DND-41 (cell line): ENCODE results near the gene FLNB.

Experiments used
- ATAC-seq: fragments of 200-7000 bp; cut with Tn5 transposase; 3 replicates; pipeline ENCODE4 v1.9.1; 2021; ENCODE audit warnings: low read depth; ENCODE audit not compliant: insufficient read depth
- DNase-seq: peaks from one replicate; pipeline ENCODE4 v3.0.0-alpha.2; 2020
- H2AFZ ChIP-seq: 2 replicates; pipeline ENCODE4 v1.6.0; 2012; ENCODE audit warnings: low read depth, low read length
- H3K27ac ChIP-seq: 2 replicates; pipeline ENCODE4 v1.5.1; 2012; ENCODE audit warnings: low read length, inconsistent platforms
- H3K27me3 ChIP-seq: fragments of 200-600 bp; sonication (generic); 2 replicates; pipeline ENCODE4 v1.6.0; 2012; ENCODE audit warnings: low read length, mild to moderate bottlenecking, inconsistent platforms; ENCODE audit not compliant: insufficient read depth, poor library complexity
- H3K36me3 ChIP-seq: 2 replicates; pipeline ENCODE4 v1.5.1; 2012; ENCODE audit warnings: low read length, inconsistent platforms; ENCODE audit not compliant: insufficient read depth
- H3K4me1 ChIP-seq: 2 replicates; pipeline ENCODE4 v1.5.1; 2012; ENCODE audit warnings: mild to moderate bottlenecking, low read length; ENCODE audit not compliant: insufficient read depth
- H3K4me2 ChIP-seq: 2 replicates; pipeline ENCODE4 v1.6.0; 2012; ENCODE audit warnings: mild to moderate bottlenecking, moderate library complexity, low read length, inconsistent platforms; ENCODE audit not compliant: insufficient read depth
- H3K4me3 ChIP-seq, 2 experiments: fragments of 200-600 bp in 1 of 2; shearing (Covaris generic) in 1 of 2; 2 replicates each; pipeline ENCODE4 v1.5.1; 2012 to 2016; ENCODE audit warnings: inconsistent platforms in 2 of 2, low read length in 2 of 2, mild to moderate bottlenecking in 2 of 2, low read depth in 1 of 2, moderate library complexity in 1 of 2
- H3K79me2 ChIP-seq: 2 replicates; pipeline ENCODE4 v1.6.0; 2012; ENCODE audit warnings: low read length, inconsistent platforms; ENCODE audit not compliant: insufficient read depth
- H3K9ac ChIP-seq: 2 replicates; pipeline ENCODE4 v1.6.0; 2012; ENCODE audit warnings: low read depth, mild to moderate bottlenecking, inconsistent platforms, low read length, moderate library complexity
- H3K9me3 ChIP-seq: 2 replicates; pipeline ENCODE4 v1.5.1; 2012; ENCODE audit warnings: low read length, moderate library complexity, mild to moderate bottlenecking, inconsistent platforms; ENCODE audit not compliant: insufficient read depth, severe bottlenecking
- H4K20me1 ChIP-seq: 2 replicates; pipeline ENCODE4 v1.6.0; 2012; ENCODE audit warnings: low read length; ENCODE audit not compliant: insufficient read depth
- EZH2 ChIP-seq: IDR thresholded peaks from 3 replicates; pipeline ENCODE4 v1.6.1; 2012; ENCODE audit warnings: borderline replicate concordance, low read depth, mild to moderate bottlenecking, moderate library complexity, low read length, inconsistent platforms; ENCODE audit not compliant: severe bottlenecking
- TF ChIP-seq, protein P1 (sequence below): IDR thresholded peaks from 2 replicates; pipeline ENCODE4 v1.5.1; 2012; ENCODE audit warnings: borderline replicate concordance, low read length, moderate library complexity, mild to moderate bottlenecking; ENCODE audit not compliant: poor library complexity, severe bottlenecking; ENCODE audit errors: extremely low read depth

FLNB gene

DNA sequence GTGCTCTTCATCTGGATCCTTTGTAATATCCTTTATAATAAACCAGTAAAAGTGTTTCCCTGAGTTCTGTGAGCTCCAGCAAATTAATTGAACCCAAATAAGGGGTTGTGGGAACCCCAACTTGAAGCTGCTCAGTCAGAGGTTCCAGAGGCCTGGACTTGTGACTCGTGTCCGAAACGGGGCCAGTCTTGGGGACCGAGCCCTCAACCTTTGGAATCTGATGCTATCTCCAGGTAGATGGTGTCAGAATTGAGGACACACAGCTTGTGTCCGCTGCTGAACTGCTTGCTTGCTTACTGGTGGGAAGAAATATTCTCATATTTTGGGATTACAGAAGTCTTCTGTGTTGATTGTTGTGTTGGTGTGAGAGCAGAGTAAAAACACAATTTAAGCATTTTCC, 39.7 kb upstream of the FLNB start:
- Histone ChIP-seq H4K20me1 (no peaks in the 10 kb centered on the region), H3K27me3 (no peaks in the 10 kb centered on the region), H3K36me3 (no peaks in the 10 kb centered on the region), H3K4me1 (peaks cover 14% of the 10 kb centered on the region), H2AFZ (no peak overlapping the region), H3K9ac (no peak overlapping the region), H3K4me3 (no peak overlapping the region), H3K9me3 (no peaks in the 10 kb centered on the region), H3K27ac (no peak overlapping the region), H3K4me2 (no peak overlapping the region), H3K79me2 (no peaks in the 10 kb centered on the region)
- ATAC-seq (no peak), DNase-seq (no peak)
- TF ChIP-seq EZH2 = no peak
- TF ChIP-seq, protein P1, sequence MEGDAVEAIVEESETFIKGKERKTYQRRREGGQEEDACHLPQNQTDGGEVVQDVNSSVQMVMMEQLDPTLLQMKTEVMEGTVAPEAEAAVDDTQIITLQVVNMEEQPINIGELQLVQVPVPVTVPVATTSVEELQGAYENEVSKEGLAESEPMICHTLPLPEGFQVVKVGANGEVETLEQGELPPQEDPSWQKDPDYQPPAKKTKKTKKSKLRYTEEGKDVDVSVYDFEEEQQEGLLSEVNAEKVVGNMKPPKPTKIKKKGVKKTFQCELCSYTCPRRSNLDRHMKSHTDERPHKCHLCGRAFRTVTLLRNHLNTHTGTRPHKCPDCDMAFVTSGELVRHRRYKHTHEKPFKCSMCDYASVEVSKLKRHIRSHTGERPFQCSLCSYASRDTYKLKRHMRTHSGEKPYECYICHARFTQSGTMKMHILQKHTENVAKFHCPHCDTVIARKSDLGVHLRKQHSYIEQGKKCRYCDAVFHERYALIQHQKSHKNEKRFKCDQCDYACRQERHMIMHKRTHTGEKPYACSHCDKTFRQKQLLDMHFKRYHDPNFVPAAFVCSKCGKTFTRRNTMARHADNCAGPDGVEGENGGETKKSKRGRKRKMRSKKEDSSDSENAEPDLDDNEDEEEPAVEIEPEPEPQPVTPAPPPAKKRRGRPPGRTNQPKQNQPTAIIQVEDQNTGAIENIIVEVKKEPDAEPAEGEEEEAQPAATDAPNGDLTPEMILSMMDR = no peak

DNA sequence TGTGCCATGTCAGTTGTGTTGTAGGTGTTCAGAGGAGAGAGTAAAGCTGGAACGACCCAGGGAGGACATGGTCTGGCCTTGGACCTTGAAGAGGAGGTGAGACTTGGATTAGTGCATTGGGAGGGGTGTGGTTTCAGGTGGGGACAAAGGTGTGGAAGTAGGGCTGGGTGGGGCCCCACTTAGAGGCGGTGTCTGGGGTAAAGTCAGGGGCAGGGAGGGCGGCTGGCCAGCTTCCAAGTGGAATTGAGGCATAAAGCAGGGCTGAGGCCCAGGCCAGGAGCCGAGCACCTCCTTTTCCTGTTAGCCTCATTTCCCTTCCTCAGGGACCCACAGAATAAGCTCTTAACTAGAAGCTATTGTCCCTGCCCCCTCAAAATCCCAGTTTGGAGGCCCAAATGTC, 36.2 kb upstream of the FLNB start:
- Histone ChIP-seq H4K20me1 (no peaks in the 10 kb centered on the region), H3K4me2 (no peak overlapping the region), H3K36me3 (no peaks in the 10 kb centered on the region), H3K27ac (no peak overlapping the region), H2AFZ (no peak overlapping the region), H3K4me1 (peaks cover 14% of the 10 kb centered on the region), H3K79me2 (no peaks in the 10 kb centered on the region), H3K9me3 (no peaks in the 10 kb centered on the region), H3K4me3 (no peak overlapping the region), H3K27me3 (no peaks in the 10 kb centered on the region), H3K9ac (no peak overlapping the region)
- DNase-seq (no peak), ATAC-seq (no peak)
- TF ChIP-seq, protein P1 = no peak
- no peak for TF ChIP-seq EZH2

DNA sequence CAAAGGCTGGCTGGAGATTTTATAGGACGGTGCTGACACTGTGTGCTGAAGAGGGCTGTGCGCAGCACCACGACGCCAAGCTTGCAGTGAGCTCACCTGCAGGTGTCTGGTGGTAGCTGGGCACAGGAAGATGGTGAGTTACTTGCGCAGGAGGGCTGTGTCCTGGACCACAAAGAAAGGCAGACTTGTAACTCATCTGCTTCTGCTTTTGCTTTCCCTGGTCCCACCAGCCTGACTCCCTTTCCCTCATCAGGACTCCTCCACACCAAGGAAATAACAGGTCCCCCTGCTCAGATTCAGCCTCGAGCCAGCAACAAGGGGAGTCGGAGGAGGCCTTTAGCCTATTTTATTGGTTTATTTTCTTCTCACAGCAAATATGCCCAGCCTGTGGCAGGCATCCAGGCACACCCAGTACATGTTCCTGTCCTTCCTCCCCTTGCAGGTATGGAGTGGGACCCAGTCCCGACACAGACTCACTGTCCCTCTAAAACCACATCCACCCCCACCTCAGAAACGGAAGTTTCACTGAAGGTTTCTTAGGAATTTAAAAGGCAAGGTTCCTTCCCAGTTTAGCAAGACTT, 35.6 kb upstream of the FLNB start:
- no peak overlapping the region for H3K4me3 ChIP-seq
- H3K4me1 ChIP-seq = peaks cover 11% of the 10 kb centered on the region
- no peaks in the 10 kb centered on the region for H3K36me3 ChIP-seq
- no peaks in the 10 kb centered on the region for H4K20me1 ChIP-seq
- no peaks in the 10 kb centered on the region for H3K79me2 ChIP-seq
- TF ChIP-seq EZH2 = no peak
- TF ChIP-seq, protein P1 = no peak
- no peaks in the 10 kb centered on the region for H3K27me3 ChIP-seq
- no peaks in the 10 kb centered on the region for H3K9me3 ChIP-seq
- ATAC-seq = peak; percentile 56; the same call in 2 of the 3 replicates
- no peak overlapping the region for H2AFZ ChIP-seq
- no peak overlapping the region for H3K4me2 ChIP-seq
- DNase-seq = peak; percentile 17
- no peak overlapping the region for H3K9ac ChIP-seq
- no peak overlapping the region for H3K27ac ChIP-seq
